OCI-LY3 (cell line): ENCODE results near the gene SYT1.

ENCODE experiments used
- EZH2phosphoT487 ChIP-seq: fragments of 200-600 bp; shearing (Covaris generic); IDR thresholded peaks from 2 replicates; pipeline ENCODE4 v1.6.1; 2018; ENCODE audit warnings: antibody characterized with exemption, mixed run types, low read depth
- TF ChIP-seq, protein P1 (sequence below): fragments of 200-600, 300-600 bp; sonication (generic); IDR thresholded peaks from 2 replicates; pipeline ENCODE4 v1.5.1; 2014; ENCODE audit warnings: antibody characterized with exemption, low read length, low read depth

- TF ChIP-seq, protein P1, sequence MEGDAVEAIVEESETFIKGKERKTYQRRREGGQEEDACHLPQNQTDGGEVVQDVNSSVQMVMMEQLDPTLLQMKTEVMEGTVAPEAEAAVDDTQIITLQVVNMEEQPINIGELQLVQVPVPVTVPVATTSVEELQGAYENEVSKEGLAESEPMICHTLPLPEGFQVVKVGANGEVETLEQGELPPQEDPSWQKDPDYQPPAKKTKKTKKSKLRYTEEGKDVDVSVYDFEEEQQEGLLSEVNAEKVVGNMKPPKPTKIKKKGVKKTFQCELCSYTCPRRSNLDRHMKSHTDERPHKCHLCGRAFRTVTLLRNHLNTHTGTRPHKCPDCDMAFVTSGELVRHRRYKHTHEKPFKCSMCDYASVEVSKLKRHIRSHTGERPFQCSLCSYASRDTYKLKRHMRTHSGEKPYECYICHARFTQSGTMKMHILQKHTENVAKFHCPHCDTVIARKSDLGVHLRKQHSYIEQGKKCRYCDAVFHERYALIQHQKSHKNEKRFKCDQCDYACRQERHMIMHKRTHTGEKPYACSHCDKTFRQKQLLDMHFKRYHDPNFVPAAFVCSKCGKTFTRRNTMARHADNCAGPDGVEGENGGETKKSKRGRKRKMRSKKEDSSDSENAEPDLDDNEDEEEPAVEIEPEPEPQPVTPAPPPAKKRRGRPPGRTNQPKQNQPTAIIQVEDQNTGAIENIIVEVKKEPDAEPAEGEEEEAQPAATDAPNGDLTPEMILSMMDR = no peak
- no peak for TF ChIP-seq EZH2phosphoT487
Observed at GRCh38 chr12:79406993-79407392, 542.4 kb downstream of the SYT1 start.
